ENCODE measurements around the gene ALDOB. TPM values are rescaled to one million over a fixed set of nuclear protein-coding genes. Genes with fewer than 3 reads are reported as not detected.

Gene ALDOB
- total RNA-seq, 1 donor from 2014 or later: not detected

Other genes starting within 250 kb of the ALDOB start
- gene BAAT, start 50.8 kb downstream of the ALDOB start, total RNA-seq: not detected in 2 replicates
- gene MRPL50, start 37.2 kb downstream of the ALDOB start, total RNA-seq: 14.2 and 14.8 TPM in 2 replicates
- gene ZNF189, start 36.9 kb downstream of the ALDOB start, total RNA-seq: 10.6 and 11.0 TPM in 2 replicates
- 34.8 and 37.2 TPM in 2 replicates for gene RNF20, start 98.1 kb upstream of the ALDOB start, total RNA-seq
- not detected in 2 replicates for gene PPP3R2, start 159.2 kb upstream of the ALDOB start, total RNA-seq